Activated T-cell treated with anti-CD3 and anti-CD28 coated beads for 48 hours (primary cell): ENCODE measurements around the gene ANKS6.

ENCODE experiments used
- DNase-seq: peaks from one replicate; pipeline ENCODE4 v3.0.0-alpha.2; 2020; ENCODE audit warnings: low read depth

Gene ANKS6

DNA sequence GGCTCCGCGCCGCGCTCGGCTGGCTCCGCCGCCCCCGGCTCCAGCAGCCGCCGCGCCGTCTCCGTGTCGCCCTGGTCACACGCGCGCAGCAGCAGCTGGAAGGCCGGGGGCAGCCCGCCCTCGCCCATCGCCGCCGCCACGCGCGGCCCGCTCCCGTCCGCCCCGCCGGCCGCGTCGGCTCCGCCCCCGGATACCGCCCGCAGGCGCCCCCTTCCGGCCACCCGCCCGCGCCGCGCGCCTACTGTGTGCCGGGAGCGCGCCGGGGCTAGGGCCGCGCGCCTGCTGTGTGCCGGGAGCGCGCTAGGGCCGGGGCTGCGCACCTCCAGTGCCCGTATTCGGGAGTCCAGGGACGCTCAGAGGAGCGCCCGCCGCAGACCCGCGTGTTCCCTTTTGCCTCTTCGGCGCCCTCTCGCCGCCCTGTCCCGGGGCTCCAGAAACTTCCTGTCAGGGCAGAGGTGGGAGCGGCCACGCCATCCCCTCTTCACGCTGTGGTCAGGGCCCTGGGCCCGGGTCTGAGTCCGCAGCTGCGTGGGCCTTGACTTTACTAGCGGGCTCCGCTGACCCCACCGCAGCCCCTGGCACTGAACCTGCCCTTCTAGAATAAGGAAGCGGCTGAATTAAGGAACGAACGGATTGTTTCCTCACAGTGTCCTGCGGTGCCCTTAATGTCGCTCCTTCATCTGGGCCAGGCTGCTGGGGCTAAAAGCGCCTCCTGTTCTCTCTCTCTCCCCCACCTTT, at the start of gene ANKS6:
Gene ANKS6 (minus strand): TSS at position 192 of the 738 bp plus-strand sequence. CDS start 64 bp downstream, at position 128.
- DNase-seq = peak; percentile 85

DNA sequence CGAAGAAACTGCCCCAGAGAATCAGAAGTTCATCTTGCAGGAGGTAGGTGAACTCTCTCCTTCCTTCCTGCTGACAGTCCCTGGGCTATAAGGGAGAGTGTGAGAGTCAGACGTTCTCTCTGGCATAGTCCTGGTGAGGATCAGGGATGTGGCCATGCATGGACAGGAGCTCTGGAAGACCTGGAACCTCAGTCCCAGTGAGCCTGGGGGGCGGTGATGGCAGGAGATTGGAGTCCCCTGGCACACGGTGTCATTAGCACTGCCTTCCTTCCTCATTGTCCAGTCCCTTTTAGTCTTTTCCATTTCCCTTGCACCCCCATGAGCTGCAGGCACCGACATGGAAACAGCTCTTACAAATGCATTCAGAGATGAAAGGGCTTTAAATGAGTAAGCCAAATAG, 49.7 kb upstream of the ANKS6 start:
- no peak for DNase-seq

- no peak for DNase-seq
Observed at GRCh38 chr9:98842510-98842909, 46.2 kb upstream of the ANKS6 start.

- no peak for DNase-seq
Observed at GRCh38 chr9:98839724-98840123, 43.4 kb upstream of the ANKS6 start.

DNA sequence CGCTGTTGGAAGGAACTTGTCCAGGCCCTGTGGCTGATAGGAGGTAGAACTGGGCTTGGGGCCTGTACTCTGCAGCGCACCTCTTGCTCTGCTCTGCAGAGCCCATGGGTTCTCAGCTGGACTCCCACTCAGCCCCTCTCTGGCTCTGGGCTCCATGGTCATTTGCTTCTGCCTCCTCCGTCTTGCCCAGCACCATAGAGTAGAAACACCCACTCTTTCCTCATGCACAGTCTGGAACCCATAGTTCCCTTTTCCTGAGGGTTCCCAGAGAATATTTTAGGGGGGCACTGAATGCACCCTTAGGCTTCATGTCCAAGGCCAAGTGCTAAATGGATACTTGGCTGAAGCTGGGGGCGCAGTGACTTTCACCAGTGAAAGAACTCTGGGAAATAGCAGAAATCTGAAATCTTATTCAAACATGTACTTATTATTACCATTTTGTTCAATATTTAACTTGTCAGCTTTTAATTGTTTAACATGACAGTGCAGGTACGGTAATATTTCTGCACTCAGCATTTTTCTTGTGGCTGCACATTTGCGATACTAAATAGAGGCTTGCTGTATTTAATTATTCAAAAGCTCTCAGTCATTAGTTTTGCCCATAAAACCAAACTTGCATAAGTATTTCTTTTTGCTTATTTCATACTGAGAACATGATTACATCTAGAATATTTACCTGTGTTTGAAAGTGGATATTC, 42.7 kb upstream of the ANKS6 start:
- DNase-seq = no peak

GRCh38 chr9:98838155-98838867, 42.0 kb upstream of the ANKS6 start:
- no peak for DNase-seq

- DNase-seq = no peak
Observed at GRCh38 chr9:98837516-98837915, 41.2 kb upstream of the ANKS6 start.

DNA sequence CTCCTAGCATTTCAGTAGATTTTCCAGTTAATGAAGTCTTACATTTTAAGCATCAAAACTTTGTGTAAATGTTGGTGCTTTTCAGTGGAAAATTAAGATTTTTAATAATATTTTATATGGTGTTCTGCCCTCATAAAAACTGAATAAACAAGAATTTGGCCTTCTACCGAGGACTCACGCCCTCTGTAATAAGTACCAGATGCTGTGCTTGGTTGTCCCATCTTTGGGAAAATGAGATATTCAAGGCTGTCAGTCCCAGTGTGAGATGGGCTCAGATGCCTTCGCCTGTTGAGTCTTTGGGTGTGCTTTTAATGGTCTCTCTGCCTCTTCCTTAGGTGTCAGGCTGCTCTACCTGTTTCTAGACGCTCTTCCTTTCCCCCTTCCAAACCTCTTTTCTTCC, 39.9 kb upstream of the ANKS6 start:
- DNase-seq = no peak

DNA sequence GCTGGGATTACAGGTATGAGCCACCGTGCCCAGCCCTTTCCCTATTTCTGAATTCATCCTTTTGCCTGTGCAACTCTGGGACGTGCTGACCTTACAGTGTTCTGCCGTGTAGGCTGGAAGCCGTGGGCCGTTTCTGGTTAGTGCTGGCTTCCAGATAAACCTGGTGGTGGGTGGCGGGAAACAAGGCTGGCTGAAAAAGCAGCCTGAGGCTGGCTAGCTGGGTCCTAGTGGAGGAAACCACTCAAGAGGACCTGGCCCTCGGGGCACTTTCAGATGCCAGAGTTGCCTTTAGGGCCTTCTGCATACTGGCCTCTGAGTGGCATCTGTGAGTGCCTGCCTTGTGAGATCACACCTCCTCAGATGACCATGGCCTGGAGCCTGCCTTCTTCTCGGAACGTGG, 38.0 kb upstream of the ANKS6 start:
- no peak for DNase-seq

- no peak for DNase-seq
Observed at GRCh38 chr9:98833090-98833956, 37.0 kb upstream of the ANKS6 start.

DNA sequence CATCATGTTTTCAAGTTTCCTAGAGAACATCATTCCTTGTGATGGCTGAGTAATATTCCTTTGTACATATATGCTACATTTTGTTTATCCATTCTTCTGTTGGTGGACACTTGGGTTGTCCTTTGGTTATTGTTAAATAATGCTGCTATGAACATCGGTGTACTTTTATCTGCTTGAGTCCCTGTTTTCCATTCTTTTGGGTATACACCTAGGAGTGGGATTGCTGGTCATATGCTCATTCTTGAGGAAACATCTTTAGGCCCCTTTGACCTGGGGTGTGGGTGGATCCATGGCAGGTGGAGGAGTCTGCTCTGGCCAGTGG, 36.4 kb upstream of the ANKS6 start:
- no peak for DNase-seq

- no peak for DNase-seq
Observed at GRCh38 chr9:98831696-98832095, 35.3 kb upstream of the ANKS6 start.

DNA sequence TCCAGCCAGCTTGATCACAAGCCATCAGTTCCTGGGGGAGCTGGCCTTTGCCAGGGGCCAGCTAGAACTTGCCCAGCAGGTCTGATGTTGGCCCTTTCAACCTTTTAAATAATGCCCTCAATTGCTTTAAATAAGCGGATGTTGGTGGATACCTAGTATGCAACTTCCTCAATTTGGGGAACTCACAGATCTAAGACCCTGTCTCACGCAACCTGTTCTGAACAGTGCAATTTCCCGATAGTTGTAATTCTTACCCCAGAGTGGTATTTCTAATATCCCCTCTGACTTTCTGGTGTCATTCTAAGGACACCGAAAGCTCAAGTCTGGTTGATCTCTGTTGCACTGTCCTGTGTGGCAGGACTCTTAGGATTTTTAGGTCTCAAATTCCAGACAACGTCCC, 34.2 kb upstream of the ANKS6 start:
- no peak for DNase-seq

GRCh38 chr9:98829766-98830165, 33.4 kb upstream of the ANKS6 start:
- no peak for DNase-seq

DNA sequence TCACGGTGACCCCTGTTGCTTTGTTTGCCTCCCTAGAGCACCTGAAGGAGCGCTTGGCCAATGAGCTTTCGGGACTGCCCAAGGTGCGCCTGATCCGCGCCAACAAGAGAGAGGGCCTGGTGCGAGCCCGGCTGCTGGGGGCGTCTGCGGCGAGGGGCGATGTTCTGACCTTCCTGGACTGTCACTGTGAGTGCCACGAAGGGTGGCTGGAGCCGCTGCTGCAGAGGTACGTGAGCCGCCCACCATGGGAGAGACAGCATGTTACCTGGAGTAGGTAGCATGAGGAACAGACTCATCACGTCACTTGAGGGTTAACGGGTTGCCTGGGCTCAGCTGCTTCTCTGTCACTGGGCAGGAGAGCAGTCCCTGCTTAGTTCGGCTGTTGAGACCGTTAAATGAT, 30.4 kb upstream of the ANKS6 start:
- no peak for DNase-seq

- no peak for DNase-seq
Observed at GRCh38 chr9:98825414-98825813, 29.1 kb upstream of the ANKS6 start.

DNA sequence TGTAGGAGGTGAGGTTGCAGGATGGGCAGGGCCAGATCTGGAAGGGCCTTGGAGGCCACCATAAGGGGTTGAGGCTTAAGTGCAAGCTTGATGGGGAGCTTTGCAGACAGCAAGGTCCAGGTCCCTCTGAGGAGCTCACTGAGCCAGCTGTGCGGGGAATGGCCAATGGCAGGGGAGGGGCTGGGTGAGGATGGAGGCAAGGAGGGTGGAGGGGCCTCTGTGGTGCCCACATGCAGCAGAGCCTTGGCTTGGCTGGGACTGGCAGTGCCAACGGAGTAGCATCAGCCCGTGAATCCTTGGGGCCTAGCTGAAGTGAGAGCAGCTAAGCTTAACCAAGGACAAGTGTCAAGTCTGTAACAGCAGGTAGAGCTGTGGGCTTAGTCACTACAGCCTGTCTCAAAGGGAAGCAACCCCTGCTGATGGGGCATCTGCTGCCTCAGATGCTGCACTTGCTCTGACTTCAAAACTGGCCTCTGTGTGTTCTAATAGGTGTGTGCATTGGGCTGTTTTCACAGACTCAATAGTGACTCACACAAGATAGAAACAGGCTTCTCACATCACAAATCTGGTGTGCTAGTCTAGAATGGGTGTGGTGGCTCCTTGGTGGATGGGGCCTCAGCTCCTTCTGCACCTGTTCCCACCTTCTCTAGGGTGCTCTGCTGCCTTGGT, 27.4 kb upstream of the ANKS6 start:
- DNase-seq = no peak

DNA sequence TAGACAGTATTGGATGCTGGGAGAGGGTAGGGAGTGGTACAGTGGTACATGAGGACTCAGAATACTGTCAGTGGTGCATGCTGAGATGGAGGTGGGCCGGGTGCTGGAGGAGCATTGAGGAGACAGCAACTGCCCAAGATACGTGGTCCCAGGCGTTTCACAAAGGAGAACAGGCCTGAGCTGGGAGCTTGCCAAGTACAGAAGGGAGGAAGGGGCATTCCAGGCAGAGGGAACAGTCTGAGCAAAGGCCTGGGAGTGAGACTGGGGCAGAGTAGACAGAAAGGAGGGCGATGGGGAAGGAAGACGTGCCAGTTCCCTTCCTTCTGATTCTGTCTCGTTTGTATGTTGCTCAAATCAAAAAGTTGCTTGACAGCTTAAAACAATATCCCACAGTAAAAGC, 26.3 kb upstream of the ANKS6 start:
- DNase-seq = no peak

GRCh38 chr9:98821831-98822230, 25.5 kb upstream of the ANKS6 start:
- DNase-seq = no peak

DNA sequence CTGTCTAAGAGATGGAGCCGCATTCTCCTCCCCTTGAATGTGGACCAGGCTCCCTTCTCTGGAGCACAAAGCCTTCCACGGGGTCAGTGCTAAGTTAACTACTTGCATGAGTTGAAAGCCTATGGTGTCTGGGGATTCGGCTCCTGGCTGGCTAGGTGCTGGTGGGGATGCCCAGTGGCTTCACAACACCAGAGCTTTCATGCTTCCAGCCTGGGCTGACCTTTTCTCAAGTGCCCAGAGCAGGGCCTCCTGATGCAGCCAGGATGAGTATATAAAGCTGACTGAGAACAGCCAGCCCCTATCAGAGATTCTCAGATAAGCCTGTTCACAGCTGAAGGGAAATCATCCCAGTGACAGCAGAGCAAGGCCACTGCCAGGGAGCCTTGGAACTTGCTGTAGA, 22.9 kb upstream of the ANKS6 start:
- DNase-seq = no peak

- DNase-seq = no peak
Observed at GRCh38 chr9:98818764-98819163, 22.4 kb upstream of the ANKS6 start.
